Epithelial cell of esophagus (primary cell): ENCODE measurements around the gene SLC7A1.

Experiments
- DNase-seq: peaks from one replicate; pipeline ENCODE4 v3.0.0; 2010; ENCODE audit warnings: low read depth
- H3K4me3 ChIP-seq: 2 replicates; pipeline ENCODE4 v1.5.1; 2011; ENCODE audit warnings: mild to moderate bottlenecking, low read length, control low read depth
- CTCF ChIP-seq: IDR thresholded peaks from 2 replicates; pipeline ENCODE4 v1.5.1; 2011; ENCODE audit warnings: low read depth, mild to moderate bottlenecking, low read length, control low read depth, inconsistent platforms; ENCODE audit not compliant: insufficient read depth; ENCODE audit errors: missing control alignments

Gene SLC7A1

GRCh38 chr13:29613101-29613500 is 17.6 kb upstream of the SLC7A1 start:
- no peak for DNase-seq
- H3K4me3 ChIP-seq = no peak overlapping the region
- no peak for TF ChIP-seq CTCF

GRCh38 chr13:29607465-29607864 is 12.0 kb upstream of the SLC7A1 start:
- TF ChIP-seq CTCF = no peak
- no peak for DNase-seq
- no peak overlapping the region for H3K4me3 ChIP-seq

GRCh38 chr13:29605860-29606526 is 10.5 kb upstream of the SLC7A1 start:
- H3K4me3 ChIP-seq = no peak overlapping the region
- no peak for TF ChIP-seq CTCF
- no peak for DNase-seq

- H3K4me3 ChIP-seq = no peak overlapping the region
- DNase-seq = no peak
- TF ChIP-seq CTCF = no peak
These were observed 2.8 kb upstream of the SLC7A1 start for GRCh38 chr13:29598321-29598720.

GRCh38 chr13:29597706-29598105 is 2.2 kb upstream of the SLC7A1 start:
- no peak for TF ChIP-seq CTCF
- H3K4me3 ChIP-seq = no peak overlapping the region
- DNase-seq = no peak

- no peak for TF ChIP-seq CTCF
- no peak for DNase-seq
- H3K4me3 ChIP-seq = no peak overlapping the region
These were observed 1.8 kb upstream of the SLC7A1 start for GRCh38 chr13:29597246-29597645.

GRCh38 chr13:29596064-29596418 is 553 bp upstream of the SLC7A1 start:
- peak overlapping the region; percentile 46 for H3K4me3 ChIP-seq
- TF ChIP-seq CTCF = no peak

More at GRCh38 chr13:29596064-29596418, 553 bp upstream of the SLC7A1 start:
- DNase-seq = no peak
